HG03575 (cell line): ENCODE data around the gene AP2A1.

Experiments
- ATAC-seq: cut with Tn5 transposase; IDR thresholded peaks from one replicate; pipeline ENCODE4 v1.9.1; 2021; ENCODE audit not compliant: unreplicated experiment, insufficient number of reproducible peaks, low FRiP score; ENCODE audit errors: extremely low read depth

AP2A1 gene

GRCh38 chr19:49848938-49849337 lies 82.1 kb downstream of the AP2A1 start:
- no peak for ATAC-seq

GRCh38 chr19:49849433-49850220 lies 82.8 kb downstream of the AP2A1 start:
- no peak for ATAC-seq

GRCh38 chr19:49850221-49850486 lies 83.4 kb downstream of the AP2A1 start:
- no peak for ATAC-seq

- ATAC-seq: no peak
Measured at GRCh38 chr19:49850487-49851342, 83.9 kb downstream of the AP2A1 start, which contains the start of gene PTOV1. TSS of gene PTOV1 (plus strand) at chr19:49851159.

GRCh38 chr19:49851456-49852259 lies 84.9 kb downstream of the AP2A1 start:
- ATAC-seq: no peak

GRCh38 chr19:49852631-49853126 lies 85.9 kb downstream of the AP2A1 start:
- no peak for ATAC-seq

- no peak for ATAC-seq
Measured at GRCh38 chr19:49853852-49854377, 87.1 kb downstream of the AP2A1 start.

- no peak for ATAC-seq
Measured at GRCh38 chr19:49854378-49855263, 87.8 kb downstream of the AP2A1 start.

GRCh38 chr19:49855277-49855675 lies 88.5 kb downstream of the AP2A1 start:
- ATAC-seq: no peak

GRCh38 chr19:49855676-49856573 lies 89.1 kb downstream of the AP2A1 start:
- no peak for ATAC-seq

GRCh38 chr19:49856574-49857021 lies 89.8 kb downstream of the AP2A1 start:
- no peak for ATAC-seq
